IMR-90 (cell line): ENCODE data around the gene PPP1R13B. TPM values are rescaled to one million over a fixed set of nuclear protein-coding genes. Genes with fewer than 3 reads are reported as not detected.

ENCODE experiments used
- ATAC-seq: fragments of 200-7000 bp; cut with Tn5 transposase; 2 replicates; pipeline ENCODE4 v1.9.1; 2020; ENCODE audit warnings: low read depth, mild to moderate bottlenecking, moderate library complexity
- BruUV-seq: library from RNA; stranded (reverse); fragments of 400-500 nt; replicated peaks from 2 replicates; lab custom pipeline; 2021; lab: Mats Ljungman, UMichigan
- CTCF ChIA-PET: fragments of 300-600 bp; formaldehyde crosslinking; extraction: SDS; loops from one replicate; lab custom pipeline; 2021; ENCODE audit warnings: antibody characterized with exemption; lab: Yijun Ruan, JAX
- POLR2A ChIA-PET: fragments of 300-600 bp; sonication (Branson Sonifier 250); formaldehyde crosslinking; loops from one replicate; lab custom pipeline; 2022; ENCODE audit warnings: antibody characterized with exemption; ENCODE audit not compliant: unreplicated experiment; lab: Charles Lee
- DNase-seq: peaks from one replicate; pipeline ENCODE4 v3.0.0; 2013
- H2AFZ ChIP-seq: replicated peaks from 2 replicates; pipeline ENCODE3; 2013; ENCODE audit warnings: low read length, mild to moderate bottlenecking; ENCODE audit not compliant: poor library complexity
- H2AK5ac ChIP-seq: 2 replicates; pipeline ENCODE4 v1.6.1; 2013; ENCODE audit warnings: low read depth, low read length, inconsistent platforms
- H2AK9ac ChIP-seq: replicated peaks from 2 replicates; pipeline ENCODE3; 2013; ENCODE audit warnings: mild to moderate bottlenecking, low read depth, low read length, moderate library complexity; ENCODE audit not compliant: poor library complexity
- H2BK120ac ChIP-seq: 2 replicates; pipeline ENCODE4 v1.6.1; 2013; ENCODE audit warnings: low read depth, low read length, inconsistent platforms
- H2BK15ac ChIP-seq: 3 replicates; pipeline ENCODE4 v1.6.1; 2013; ENCODE audit warnings: low read depth, low read length, inconsistent platforms
- H2BK20ac ChIP-seq: 2 replicates; pipeline ENCODE4 v1.6.1; 2013; ENCODE audit warnings: low read depth, mild to moderate bottlenecking, inconsistent platforms, low read length, moderate library complexity
- H2BK5ac ChIP-seq: 2 replicates; pipeline ENCODE4 v1.6.1; 2013; ENCODE audit warnings: mild to moderate bottlenecking, low read depth, low read length, inconsistent platforms; ENCODE audit not compliant: poor library complexity, severe bottlenecking
- H3K14ac ChIP-seq: replicated peaks from 2 replicates; pipeline ENCODE4 v1.6.1; 2013; ENCODE audit warnings: low read depth, low read length, inconsistent platforms
- H3K18ac ChIP-seq: 2 replicates; pipeline ENCODE4 v1.6.1; 2013; ENCODE audit warnings: low read depth, low read length, control low read depth
- H3K23ac ChIP-seq: 2 replicates; pipeline ENCODE4 v1.6.1; 2013; ENCODE audit warnings: low read depth, low read length, inconsistent platforms
- H3K27ac ChIP-seq: 2 replicates; pipeline ENCODE4 v1.5.1; 2013; ENCODE audit warnings: mild to moderate bottlenecking, control low read depth, low read length; ENCODE audit not compliant: insufficient read depth
- H3K27me3 ChIP-seq: 2 replicates; pipeline ENCODE4 v1.6.1; 2013; ENCODE audit warnings: low read length; ENCODE audit not compliant: control insufficient read depth, insufficient read depth
- H3K36me3 ChIP-seq: 2 replicates; pipeline ENCODE4 v1.6.1; 2013; ENCODE audit warnings: low read length, mixed read lengths; ENCODE audit not compliant: control insufficient read depth, insufficient read depth
- H3K4ac ChIP-seq: 2 replicates; pipeline ENCODE4 v1.6.1; 2013; ENCODE audit warnings: low read depth, low read length, inconsistent platforms
- H3K4me1 ChIP-seq: 2 replicates; pipeline ENCODE4 v1.6.1; 2013; ENCODE audit warnings: low read length, mixed read lengths; ENCODE audit not compliant: control insufficient read depth, insufficient read depth
- H3K4me2 ChIP-seq: 2 replicates; pipeline ENCODE4 v1.6.1; 2013; ENCODE audit warnings: low read depth, mild to moderate bottlenecking, control low read depth, low read length, moderate library complexity
- H3K4me3 ChIP-seq: 2 replicates; pipeline ENCODE4 v1.5.1; 2013; ENCODE audit warnings: low read depth, mild to moderate bottlenecking, control low read depth, low read length, moderate library complexity; ENCODE audit not compliant: insufficient read depth
- H3K56ac ChIP-seq: 2 replicates; pipeline ENCODE4 v1.6.1; 2013; ENCODE audit warnings: low read length, inconsistent platforms; ENCODE audit not compliant: insufficient read depth; ENCODE audit errors: extremely low read depth
- H3K79me1 ChIP-seq, 2 experiments: 2 replicates each; pipeline ENCODE4 v1.6.1; 2013; ENCODE audit warnings: low read length in 2 of 2, inconsistent platforms in 1 of 2, low read depth in 1 of 2
- H3K9ac ChIP-seq: 2 replicates; pipeline ENCODE4 v1.6.1; 2013; ENCODE audit warnings: low read depth, low read length, control low read depth
- H3K9me1 ChIP-seq: 2 replicates; pipeline ENCODE4 v1.6.1; 2013; ENCODE audit warnings: low read length, inconsistent platforms; ENCODE audit not compliant: insufficient read depth
- H3K9me3 ChIP-seq: 2 replicates; pipeline ENCODE4 v1.6.1; 2013; ENCODE audit warnings: low read length; ENCODE audit not compliant: control insufficient read depth, insufficient read depth
- H4K20me1 ChIP-seq: 2 replicates; pipeline ENCODE4 v1.6.1; 2013; ENCODE audit warnings: low read length, inconsistent platforms; ENCODE audit not compliant: insufficient read depth
- H4K5ac ChIP-seq: 2 replicates; pipeline ENCODE4 v1.6.1; 2013; ENCODE audit warnings: mild to moderate bottlenecking, low read depth, low read length, control low read depth
- H4K8ac ChIP-seq, 2 experiments: 2 replicates each; pipeline ENCODE4 v1.6.1; 2013; ENCODE audit warnings: low read depth in 2 of 2, low read length in 2 of 2, control low read depth in 1 of 2, inconsistent platforms in 1 of 2
- H4K91ac ChIP-seq: 2 replicates; pipeline ENCODE4 v1.6.1; 2013; ENCODE audit warnings: low read depth, low read length, inconsistent platforms; ENCODE audit not compliant: insufficient read depth
- BHLHE40 ChIP-seq: fragments of 150-350 bp; IDR thresholded peaks from 2 replicates; pipeline ENCODE4 v1.6.1; 2016; ENCODE audit warnings: mild to moderate bottlenecking, low read depth, low read length
- CEBPB ChIP-seq: IDR thresholded peaks from 2 replicates; pipeline ENCODE4 v1.6.1; 2012; ENCODE audit warnings: low read depth, low read length, improper control_type of control experiment
- CHD1 ChIP-seq: IDR thresholded peaks from 2 replicates; pipeline ENCODE4 v1.6.1; 2012; ENCODE audit warnings: low read depth, low read length, improper control_type of control experiment
- CTCF ChIP-seq: conservative IDR thresholded peaks from 2 replicates; pipeline ENCODE4 v1.5.1; 2012; ENCODE audit warnings: mild to moderate bottlenecking, low read depth, low read length, improper control_type of control experiment
- FOS ChIP-seq: fragments of 150-350 bp; IDR thresholded peaks from 2 replicates; pipeline ENCODE4 v1.6.1; 2016; ENCODE audit warnings: low read depth, low read length
- MAZ ChIP-seq: IDR thresholded peaks from 2 replicates; pipeline ENCODE4 v1.6.1; 2012; ENCODE audit warnings: low read depth, mild to moderate bottlenecking, low read length, improper control_type of control experiment, moderate library complexity, borderline replicate concordance
- MXI1 ChIP-seq: IDR thresholded peaks from 2 replicates; pipeline ENCODE4 v1.6.1; 2012; ENCODE audit warnings: low read depth, mild to moderate bottlenecking, low read length, moderate library complexity, borderline replicate concordance
- NFE2L2 ChIP-seq: fragments of 150-350 bp; IDR thresholded peaks from 2 replicates; pipeline ENCODE4 v1.6.1; 2016; ENCODE audit warnings: low read depth, mild to moderate bottlenecking, low read length
- POLR2A ChIP-seq: IDR thresholded peaks from 2 replicates; pipeline ENCODE4 v1.6.1; 2012; ENCODE audit warnings: mild to moderate bottlenecking, low read depth, low read length
- RAD21 ChIP-seq: IDR thresholded peaks from 2 replicates; pipeline ENCODE4 v1.6.1; 2012; ENCODE audit warnings: low read length, improper control_type of control experiment
- RCOR1 ChIP-seq: IDR thresholded peaks from 2 replicates; pipeline ENCODE4 v1.6.1; 2012; ENCODE audit warnings: mild to moderate bottlenecking, low read length, improper control_type of control experiment; ENCODE audit not compliant: insufficient replicate concordance
- RFX5 ChIP-seq: IDR thresholded peaks from 2 replicates; pipeline ENCODE4 v1.8.0; 2012; ENCODE audit warnings: low read depth, mild to moderate bottlenecking, low read length, moderate library complexity
- SMC3 ChIP-seq: fragments of 150-350 bp; IDR thresholded peaks from 2 replicates; pipeline ENCODE4 v1.6.1; 2016; ENCODE audit warnings: low read depth, mild to moderate bottlenecking, antibody characterized with exemption, low read length, moderate library complexity
- WGBS, 2 experiments: methylation state at CpG; one replicate each; pipeline versions ENCODE4 v1.1.5 to v1.1.7; 2013; ENCODE audit warnings: missing lambda C conversion rate in 2 of 2; ENCODE audit not compliant: insufficient read length in 1 of 2; ENCODE audit errors: extremely low coverage in 2 of 2; 5-methylcytosine and 5-hydroxymethylcytosine counted together
- dilution Hi-C: fragments of 300-500 bp; cut with HindIII; formaldehyde crosslinking; loops from one replicate; pipeline ENCODE4 v1.14.3; 2018; ENCODE audit warnings: low sequenced_read_pairs; ENCODE audit not compliant: unreplicated experiment
- in situ Hi-C: fragments of 300-500 bp; cut with MboI; formaldehyde crosslinking; loops from 3 replicates; pipeline ENCODE4 v1.14.3; 2019; ENCODE audit warnings: low sequenced_read_pairs, inconsistent platforms, mixed read lengths
- intact Hi-C: fragments of 100-400 bp; cut with micrococcal nuclease; formaldehyde crosslinking; loops from 2 replicates; pipeline ENCODE4 v1.10.0; 2022
- polyA plus RNA-seq, 3 experiments: library from polyadenylated mRNA; depleted of rRNA; stranded (reverse); fragments of >200 nt; gene quantifications; 2 replicates each; pipeline ENCODE4 v1.2.3, GENCODE V29; 2012; ENCODE audit warnings: low replicate concordance in 1 of 3
- total RNA-seq: library from RNA; depleted of rRNA; stranded (reverse); fragments of >200 nt; gene quantifications from 2 replicates; pipeline ENCODE4 v1.2.3, GENCODE V29; 2012
- TF ChIP-seq, protein P1 (sequence below): fragments of 150-350 bp; IDR thresholded peaks from 2 replicates; pipeline ENCODE4 v1.6.1; 2017; ENCODE audit warnings: mild to moderate bottlenecking, antibody characterized with exemption, low read length, low read depth
- TF ChIP-seq, protein P2 (sequence below): fragments of 150-350 bp; IDR thresholded peaks from 2 replicates; pipeline ENCODE4 v1.6.1; 2016; ENCODE audit warnings: low read depth, mild to moderate bottlenecking, low read length, moderate library complexity, borderline replicate concordance

PPP1R13B gene
- total and polyA plus RNA-seq, 2 of the 4 experiments (the other 2 are of a cell fraction), result 1.6 to 2.8 TPM

DNA sequence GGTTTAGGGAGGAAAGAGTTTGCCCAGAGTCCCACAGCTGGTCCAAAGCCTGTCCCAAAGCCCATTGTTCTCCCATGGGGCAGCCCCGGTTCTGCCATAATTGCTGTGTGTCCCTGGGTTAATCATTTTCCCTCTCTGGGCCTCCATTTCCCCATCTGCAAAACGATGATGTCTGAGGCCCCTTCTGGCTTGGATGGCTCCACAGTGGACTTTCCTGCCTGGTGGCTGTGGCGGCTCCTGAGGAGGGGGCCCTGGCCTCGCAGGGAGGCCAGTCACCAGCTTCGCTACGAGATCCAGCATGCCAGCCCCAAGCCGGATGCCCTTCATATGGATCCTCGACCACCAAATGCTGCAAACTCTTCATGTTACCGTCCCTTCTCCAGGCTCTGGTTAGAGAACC, 37.5 kb upstream of the PPP1R13B start:
- Histone ChIP-seq H3K23ac (no peak overlapping the region), H3K27me3 (peaks cover 24% of the 10 kb centered on the region; the same call in 1 of the 2 replicates), H2BK20ac (no peak overlapping the region), H3K4ac (no peak overlapping the region), H3K36me3 (no peaks in the 10 kb centered on the region), H2AK9ac (no peak overlapping the region), H2BK15ac (no peak overlapping the region), H3K56ac (no peak overlapping the region), H3K18ac (no peak overlapping the region), H3K14ac (no peak overlapping the region), H2BK120ac (no peak overlapping the region), H3K9me3 (no peaks in the 10 kb centered on the region), H3K9ac (no peak overlapping the region), H4K8ac (no peak overlapping the region), H4K5ac (no peak overlapping the region), H4K20me1 (no peaks in the 10 kb centered on the region), H3K4me3 (no peak overlapping the region), H3K4me1 (peaks cover under 1% of the 10 kb centered on the region; the same call in 1 of the 2 replicates), H4K91ac (no peak overlapping the region), H2AFZ (no peak overlapping the region), H3K79me1 (no peaks in the 10 kb centered on the region), H2BK5ac (no peak overlapping the region), H3K9me1 (no peaks in the 10 kb centered on the region), H2AK5ac (no peak overlapping the region), H3K4me2 (no peak overlapping the region), H3K27ac (no peak overlapping the region)
- no TSS peak for BruUV-seq
- ATAC-seq (no peak), DNase-seq (no peak)
- no peak for TF ChIP-seq BHLHE40
- no peak for TF ChIP-seq CHD1
- no peak for TF ChIP-seq RFX5
- no peak for TF ChIP-seq MXI1
- TF ChIP-seq MAZ, result no peak
- no peak for TF ChIP-seq FOS
- TF ChIP-seq, protein P1, sequence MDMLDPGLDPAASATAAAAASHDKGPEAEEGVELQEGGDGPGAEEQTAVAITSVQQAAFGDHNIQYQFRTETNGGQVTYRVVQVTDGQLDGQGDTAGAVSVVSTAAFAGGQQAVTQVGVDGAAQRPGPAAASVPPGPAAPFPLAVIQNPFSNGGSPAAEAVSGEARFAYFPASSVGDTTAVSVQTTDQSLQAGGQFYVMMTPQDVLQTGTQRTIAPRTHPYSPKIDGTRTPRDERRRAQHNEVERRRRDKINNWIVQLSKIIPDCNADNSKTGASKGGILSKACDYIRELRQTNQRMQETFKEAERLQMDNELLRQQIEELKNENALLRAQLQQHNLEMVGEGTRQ, result no peak
- TF ChIP-seq, protein P2, sequence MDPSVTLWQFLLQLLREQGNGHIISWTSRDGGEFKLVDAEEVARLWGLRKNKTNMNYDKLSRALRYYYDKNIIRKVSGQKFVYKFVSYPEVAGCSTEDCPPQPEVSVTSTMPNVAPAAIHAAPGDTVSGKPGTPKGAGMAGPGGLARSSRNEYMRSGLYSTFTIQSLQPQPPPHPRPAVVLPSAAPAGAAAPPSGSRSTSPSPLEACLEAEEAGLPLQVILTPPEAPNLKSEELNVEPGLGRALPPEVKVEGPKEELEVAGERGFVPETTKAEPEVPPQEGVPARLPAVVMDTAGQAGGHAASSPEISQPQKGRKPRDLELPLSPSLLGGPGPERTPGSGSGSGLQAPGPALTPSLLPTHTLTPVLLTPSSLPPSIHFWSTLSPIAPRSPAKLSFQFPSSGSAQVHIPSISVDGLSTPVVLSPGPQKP, result no peak
- no peak for TF ChIP-seq SMC3
- no peak for TF ChIP-seq NFE2L2
- no peak for TF ChIP-seq CEBPB
- TF ChIP-seq CTCF, result no peak
- TF ChIP-seq RCOR1, result no peak
- no peak for TF ChIP-seq RAD21
- no peak for TF ChIP-seq POLR2A
- CTCF ChIA-PET, result no interaction called here
- intact Hi-C loops (no loop called here), dilution Hi-C loops (no loop called here), in situ Hi-C loops (no loop called here)
- POLR2A ChIA-PET, result no interaction called here
- 75% methylated on average over 5 of the region's 9 CpGs; no CpG with 5 or more reads in 1 of the 2 experiments for WGBS, 2 experiments
